ENCODE data around the gene PLXDC1.

- TF ChIP-seq CTCF (IDR thresholded peaks at IDR 0.05) (no peak), POLR2A (IDR thresholded peaks at IDR 0.05) (no peak)
Measured at GRCh38 chr17:39146273-39146672, 5.2 kb downstream of the PLXDC1 start.

Measured in right lobe of liver (tissue), 4 donors.